HCT116 (cell line): ENCODE results near the gene PEX5. TPM values are rescaled to one million over a fixed set of nuclear protein-coding genes. Genes with fewer than 3 reads are reported as not detected.

ENCODE experiments used
- ATAC-seq: fragments of 200-7000 bp; cut with Tn5 transposase; 2 replicates; pipeline ENCODE4 v1.9.1; 2020; ENCODE audit warnings: mild to moderate bottlenecking, moderate library complexity
- BruUV-seq: library from RNA; stranded (reverse); fragments of 400-500 nt; replicated peaks from 2 replicates; lab custom pipeline; 2021; lab: Mats Ljungman, UMichigan
- CTCF ChIA-PET: fragments of 300-600 bp; sonication (Branson Sonifier 250); formaldehyde crosslinking; loops from one replicate; lab custom pipeline; 2021; ENCODE audit warnings: antibody characterized with exemption; lab: Charles Lee
- POLR2A ChIA-PET: fragments of 300-600, 350-600 bp; sonication (Branson Sonifier 250); formaldehyde crosslinking; loops from one replicate; lab custom pipeline; 2021; ENCODE audit warnings: antibody characterized with exemption; lab: Charles Lee
- RAD21 ChIA-PET, 2 experiments: fragments of 300-600 bp; sonication (Branson Sonifier 250); formaldehyde crosslinking; loops; one replicate each; lab custom pipeline; 2023; ENCODE audit warnings: low total read pairs in 2 of 2; ENCODE audit not compliant: uncharacterized antibody in 2 of 2, unreplicated experiment in 2 of 2, low non-redundant PET in 1 of 2; lab: Charles Lee
- DNase-seq: peaks from one replicate; pipeline ENCODE4 v3.0.0-alpha.2; 2010; ENCODE audit warnings: low read depth, low spot score
- H2AFZ ChIP-seq: fragments of 200-600 bp; shearing (Covaris generic), sonication (generic); 2 replicates; pipeline ENCODE4 v1.6.1; 2017; ENCODE audit warnings: low read depth, mixed run types, mixed read lengths, antibody characterized with exemption, low read length; ENCODE audit not compliant: poor library complexity, severe bottlenecking
- H3K27ac ChIP-seq: 2 replicates; pipeline ENCODE4 v1.5.1; 2012; ENCODE audit warnings: low read depth, low read length
- H3K27me3 ChIP-seq: fragments of 200-600 bp; sonication (generic); 2 replicates; pipeline ENCODE4 v1.6.1; 2016; ENCODE audit warnings: mixed run types, low read length, mixed read lengths; ENCODE audit not compliant: insufficient read depth
- H3K36me3 ChIP-seq, 2 experiments: fragments of 200-500 bp in 1 of 2; fragments of 200-600 bp in 1 of 2; sonication (Bioruptor generic) in 1 of 2; sonication (generic) in 1 of 2; 2 replicates each; pipeline versions ENCODE4 v1.5.1 to v1.6.1; 2014 to 2016; ENCODE audit warnings: low read length in 2 of 2, inconsistent platforms in 1 of 2, mixed read lengths in 1 of 2, mixed run types in 1 of 2; ENCODE audit not compliant: insufficient read depth in 2 of 2, control insufficient read depth in 1 of 2
- H3K4me1 ChIP-seq, 2 experiments: fragments of 200-600 bp in 1 of 2; sonication (generic) in 1 of 2; 2 replicates each; pipeline versions ENCODE4 v1.5.1 to v1.6.1; 2012 to 2017; ENCODE audit warnings: low read length in 2 of 2, inconsistent platforms in 1 of 2, mild to moderate bottlenecking in 1 of 2, mixed read lengths in 1 of 2, mixed run types in 1 of 2, moderate library complexity in 1 of 2; ENCODE audit not compliant: insufficient read depth in 2 of 2, control insufficient read depth in 1 of 2
- H3K4me2 ChIP-seq: fragments of 200-600 bp; sonication (generic); 2 replicates; pipeline ENCODE4 v1.6.1; 2017; ENCODE audit warnings: mixed run types, low read length, mixed read lengths
- H3K4me3 ChIP-seq, 2 experiments: fragments of 200-600 bp in 1 of 2; sonication (generic) in 1 of 2; replicated peaks in 1 of 2; 2 replicates each; pipeline ENCODE4 v1.5.1; 2011 to 2016; ENCODE audit warnings: low read length in 2 of 2, control low read depth in 1 of 2, low read depth in 1 of 2, mild to moderate bottlenecking in 1 of 2, mixed read lengths in 1 of 2, mixed run types in 1 of 2
- H3K79me2 ChIP-seq: fragments of 200-600 bp; sonication (generic); 2 replicates; pipeline ENCODE4 v1.6.1; 2017; ENCODE audit warnings: mild to moderate bottlenecking, mixed run types, low read length, moderate library complexity, mixed read lengths; ENCODE audit not compliant: insufficient read depth
- H3K9ac ChIP-seq: fragments of 200-600 bp; sonication (generic); 2 replicates; pipeline ENCODE4 v1.6.1; 2016; ENCODE audit warnings: low read length, mixed read lengths
- H3K9me2 ChIP-seq: fragments of 200-600 bp; sonication (generic), shearing (Covaris generic); 2 replicates; pipeline ENCODE4 v1.6.1; 2017; ENCODE audit warnings: mixed run types, mild to moderate bottlenecking, moderate library complexity; ENCODE audit not compliant: insufficient read depth
- H3K9me3 ChIP-seq, 2 experiments: fragments of 200-500 bp in 1 of 2; fragments of 200-600 bp in 1 of 2; sonication (Bioruptor generic) in 1 of 2; sonication (generic) in 1 of 2; 2 replicates each; pipeline ENCODE4 v1.6.1; 2014 to 2017; ENCODE audit warnings: low read length in 2 of 2, mixed read lengths in 2 of 2, inconsistent platforms in 1 of 2, low read depth in 1 of 2, mild to moderate bottlenecking in 1 of 2, mixed run types in 1 of 2, moderate library complexity in 1 of 2; ENCODE audit not compliant: control insufficient read depth in 1 of 2, insufficient read depth in 1 of 2
- H4K20me1 ChIP-seq: fragments of 200-600 bp; sonication (generic), shearing (Covaris generic); 2 replicates; pipeline ENCODE4 v1.6.1; 2017; ENCODE audit warnings: mixed run types, mild to moderate bottlenecking, moderate library complexity; ENCODE audit not compliant: insufficient read depth
- CBX3 ChIP-seq: IDR thresholded peaks from 2 replicates; pipeline ENCODE4 v1.6.1; 2012; ENCODE audit warnings: low read depth
- CEBPB ChIP-seq: IDR thresholded peaks from 2 replicates; pipeline ENCODE4 v1.6.1; 2012; ENCODE audit warnings: low read depth
- ELF1 ChIP-seq: IDR thresholded peaks from 2 replicates; pipeline ENCODE4 v1.6.1; 2012; ENCODE audit warnings: low read depth, borderline replicate concordance
- EZH2 ChIP-seq: fragments of 200-600 bp; sonication (generic); IDR thresholded peaks from 2 replicates; pipeline ENCODE4 v1.6.1; 2017; ENCODE audit warnings: antibody characterized with exemption, mixed run types
- EZH2phosphoT487 ChIP-seq: fragments of 200-600 bp; IDR thresholded peaks from 2 replicates; pipeline ENCODE4 v1.6.1; 2018; ENCODE audit warnings: antibody characterized with exemption, borderline replicate concordance
- FOSL1 ChIP-seq: IDR thresholded peaks from 2 replicates; pipeline ENCODE4 v1.6.1; 2012; ENCODE audit warnings: low read depth
- RAD21 ChIP-seq: IDR thresholded peaks from 2 replicates; pipeline ENCODE4 v1.6.1; 2012; ENCODE audit warnings: low read depth, mild to moderate bottlenecking
- SIN3A ChIP-seq: IDR thresholded peaks from 2 replicates; pipeline ENCODE4 v1.6.1; 2012; ENCODE audit warnings: low read depth
- SP1 ChIP-seq: IDR thresholded peaks from 2 replicates; pipeline ENCODE4 v1.6.1; 2012; ENCODE audit warnings: low read depth
- TCF7L2 ChIP-seq: IDR thresholded peaks from 2 replicates; pipeline ENCODE4 v1.7.0; 2011; ENCODE audit warnings: borderline replicate concordance, inconsistent platforms; ENCODE audit not compliant: insufficient read depth, insufficient read length; ENCODE audit errors: extremely low read depth
- YY1 ChIP-seq: IDR thresholded peaks from 2 replicates; pipeline ENCODE4 v1.6.1; 2011; ENCODE audit warnings: low read length, low read depth, moderate library complexity, mild to moderate bottlenecking; ENCODE audit not compliant: insufficient replicate concordance; ENCODE audit errors: extremely low read depth
- ZNF274 ChIP-seq: fragments of 200-500 bp; sonication (Bioruptor generic); IDR thresholded peaks from 2 replicates; pipeline ENCODE4 v1.6.1; 2014; ENCODE audit warnings: mild to moderate bottlenecking, low read depth, low read length, inconsistent platforms
- intact Hi-C: fragments of 100-400 bp; cut with micrococcal nuclease; formaldehyde crosslinking; loops from 2 replicates; pipeline ENCODE4 v1.10.0; 2022
- total RNA-seq: library from RNA; stranded (reverse); gene quantifications from one replicate; pipeline ENCODE4 v1.2.1, GENCODE V29; 2021; ENCODE audit not compliant: unreplicated experiment
- TF ChIP-seq, protein P1 (sequence below), 3 experiments: fragments of 200-600 bp in 1 of 3; sonication (generic) in 1 of 3; IDR thresholded peaks in 2 of 3; conservative IDR thresholded peaks in 1 of 3; 2 replicates each; pipeline ENCODE4 v1.5.1; 2012 to 2017; ENCODE audit warnings: low read depth in 2 of 3, low read length in 2 of 3, antibody characterized with exemption in 1 of 3, borderline replicate concordance in 1 of 3, control low read depth in 1 of 3, mild to moderate bottlenecking in 1 of 3, mixed read lengths in 1 of 3, mixed run types in 1 of 3, moderate library complexity in 1 of 3; ENCODE audit not compliant: insufficient read depth in 1 of 3
- TF ChIP-seq, protein P2 (sequence below): IDR thresholded peaks from 2 replicates; pipeline ENCODE4 v1.6.1; 2012

The PEX5 gene
- total RNA-seq, 1 experiment from 2014 or later: 45.4 TPM

DNA sequence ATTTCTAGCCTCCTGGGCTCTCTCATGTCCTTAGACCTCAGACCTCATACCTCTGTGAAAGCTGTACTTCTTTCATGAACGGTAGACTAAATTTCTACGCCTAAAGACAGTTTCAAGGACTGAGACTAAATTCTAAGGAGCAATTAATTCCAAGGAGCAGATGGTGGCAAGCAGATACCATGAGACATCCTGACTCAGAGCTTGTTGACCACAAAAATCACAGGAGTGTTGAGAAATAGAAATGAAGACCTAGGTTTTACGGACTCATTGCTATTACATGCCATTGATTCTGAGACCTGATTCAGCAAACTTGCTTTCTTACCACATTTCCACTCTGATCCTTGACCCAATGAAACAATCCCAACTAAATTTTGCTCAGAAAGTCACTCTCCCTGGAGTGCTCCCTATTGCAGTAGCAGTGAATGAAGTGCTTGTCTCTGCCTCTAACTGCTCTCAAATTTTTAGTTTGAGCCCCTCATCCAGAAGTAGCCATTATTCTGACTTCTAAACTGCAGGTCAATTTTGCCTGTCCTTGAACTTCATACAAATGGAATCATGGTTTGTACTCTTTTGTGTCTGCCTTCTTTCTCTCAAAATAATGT, 52.0 kb downstream of the PEX5 start:
- Histone ChIP-seq H3K4me1 (no peaks in the 10 kb centered on the region), H3K9me3 (no peaks in the 10 kb centered on the region), H3K4me2 (no peak overlapping the region), H3K9ac (no peak overlapping the region), H3K9me2 (no peaks in the 10 kb centered on the region), H2AFZ (no peak overlapping the region), H3K36me3 (no peaks in the 10 kb centered on the region), H4K20me1 (no peaks in the 10 kb centered on the region), H3K27ac (no peak overlapping the region), H3K79me2 (no peaks in the 10 kb centered on the region), H3K4me3 (no peak overlapping the region), H3K27me3 (no peaks in the 10 kb centered on the region)
- ChIA-PET CTCF (no interaction called here), RAD21 (no interaction called here), POLR2A (no interaction called here)
- DNase-seq (no peak), ATAC-seq (no peak)
- intact Hi-C loops: no loop called here
- no TSS peak for BruUV-seq
- TF ChIP-seq TCF7L2: no peak
- no peak for TF ChIP-seq YY1
- TF ChIP-seq, protein P1, sequence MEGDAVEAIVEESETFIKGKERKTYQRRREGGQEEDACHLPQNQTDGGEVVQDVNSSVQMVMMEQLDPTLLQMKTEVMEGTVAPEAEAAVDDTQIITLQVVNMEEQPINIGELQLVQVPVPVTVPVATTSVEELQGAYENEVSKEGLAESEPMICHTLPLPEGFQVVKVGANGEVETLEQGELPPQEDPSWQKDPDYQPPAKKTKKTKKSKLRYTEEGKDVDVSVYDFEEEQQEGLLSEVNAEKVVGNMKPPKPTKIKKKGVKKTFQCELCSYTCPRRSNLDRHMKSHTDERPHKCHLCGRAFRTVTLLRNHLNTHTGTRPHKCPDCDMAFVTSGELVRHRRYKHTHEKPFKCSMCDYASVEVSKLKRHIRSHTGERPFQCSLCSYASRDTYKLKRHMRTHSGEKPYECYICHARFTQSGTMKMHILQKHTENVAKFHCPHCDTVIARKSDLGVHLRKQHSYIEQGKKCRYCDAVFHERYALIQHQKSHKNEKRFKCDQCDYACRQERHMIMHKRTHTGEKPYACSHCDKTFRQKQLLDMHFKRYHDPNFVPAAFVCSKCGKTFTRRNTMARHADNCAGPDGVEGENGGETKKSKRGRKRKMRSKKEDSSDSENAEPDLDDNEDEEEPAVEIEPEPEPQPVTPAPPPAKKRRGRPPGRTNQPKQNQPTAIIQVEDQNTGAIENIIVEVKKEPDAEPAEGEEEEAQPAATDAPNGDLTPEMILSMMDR (IDR thresholded peaks at IDR 0.05 in 2 of 3, conservative IDR thresholded peaks at IDR 0.05 in 1 of 3; ENCODE audit: borderline replicate concordance in 1 of 3, insufficient read depth in 1 of 3, low read depth in 2 of 3, low read length in 2 of 3): no peak
- TF ChIP-seq EZH2: no peak
- TF ChIP-seq ELF1: no peak
- TF ChIP-seq ZNF274: no peak
- no peak for TF ChIP-seq EZH2phosphoT487
- no peak for TF ChIP-seq RAD21
- TF ChIP-seq CBX3: no peak
- no peak for TF ChIP-seq SIN3A
- no peak for TF ChIP-seq CEBPB
- TF ChIP-seq FOSL1: no peak
- TF ChIP-seq, protein P2, sequence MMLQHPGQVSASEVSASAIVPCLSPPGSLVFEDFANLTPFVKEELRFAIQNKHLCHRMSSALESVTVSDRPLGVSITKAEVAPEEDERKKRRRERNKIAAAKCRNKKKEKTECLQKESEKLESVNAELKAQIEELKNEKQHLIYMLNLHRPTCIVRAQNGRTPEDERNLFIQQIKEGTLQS: no peak
- TF ChIP-seq SP1: no peak
